Measurements from ENCODE around the gene ODF4. TPM values are rescaled to one million over a fixed set of nuclear protein-coding genes. Genes with fewer than 3 reads are reported as not detected.

Gene ODF4
- total and polyA plus RNA-seq, 2 of the 13 experiments (the other 11 are each of a cell fraction or from before 2014, with no cell fraction given): not detected

GRCh38 chr17:8326511-8327302 lies 12.9 kb upstream of the ODF4 start (continued):
- TF ChIP-seq ZNF121 (CRISPR knock-in tag; IDR thresholded peaks at IDR 0.05) (no peak), RBFOX2 (IDR thresholded peaks at IDR 0.05; ENCODE audit: low read depth, low read length) (no peak), ZNF670 (CRISPR knock-in tag; IDR thresholded peaks at IDR 0.05; ENCODE audit: borderline replicate concordance) (no peak), SMC3 (IDR thresholded peaks at IDR 0.05; ENCODE audit: low read length) (no peak), PATZ1 (CRISPR knock-in tag; IDR thresholded peaks at IDR 0.05) (no peak), ZNF574 (CRISPR knock-in tag; IDR thresholded peaks at IDR 0.05) (peak; percentile 48; the same call in 1 of the 2 replicates), CBX5 (CRISPR knock-in tag; IDR thresholded peaks at IDR 0.05; ENCODE audit: borderline replicate concordance) (no peak), SOX5 (CRISPR knock-in tag; IDR thresholded peaks at IDR 0.05; ENCODE audit: borderline replicate concordance) (no peak), ZGPAT (CRISPR knock-in tag; IDR thresholded peaks at IDR 0.05) (no peak), CTCF (CRISPR knock-in tag; IDR thresholded peaks at IDR 0.05) (peak; percentile 36), ZFYVE20 (CRISPR knock-in tag; IDR thresholded peaks at IDR 0.05; ENCODE audit: borderline replicate concordance, low read depth) (no peak), ZNF263 (CRISPR knock-in tag; IDR thresholded peaks at IDR 0.05) (peak; percentile 67), SRF (IDR thresholded peaks at IDR 0.05; ENCODE audit: low read depth, low read length) (no peak), RFX3 (CRISPR knock-in tag; IDR thresholded peaks at IDR 0.05) (no peak), GABPB1 (CRISPR knock-in tag; IDR thresholded peaks at IDR 0.05) (peak; percentile 38; the same call in 1 of the 2 replicates), NKX3-1 (CRISPR knock-in tag; IDR thresholded peaks at IDR 0.05) (no peak), PPARG (CRISPR knock-in tag; conservative IDR thresholded peaks at IDR 0.05) (no peak), ZNF709 (CRISPR knock-in tag; IDR thresholded peaks at IDR 0.05) (no peak), E2F2 (CRISPR knock-in tag; IDR thresholded peaks at IDR 0.05; ENCODE audit: borderline replicate concordance) (no peak), MED1 (CRISPR knock-in tag; IDR thresholded peaks at IDR 0.05) (no peak), REXO4 (CRISPR knock-in tag; IDR thresholded peaks at IDR 0.05; ENCODE audit: borderline replicate concordance) (no peak)
